HG02763 (cell line): ENCODE measurements around the gene FHOD3.
"Not testable (repeated sequence)": the region's sequence is repeated elsewhere in the genome, so short reads cannot be mapped to it uniquely, and the experiment has no call there.

Source experiments
- ATAC-seq: cut with Tn5 transposase; IDR thresholded peaks from one replicate; pipeline ENCODE4 v1.9.1; 2021; ENCODE audit warnings: mild to moderate bottlenecking, moderate library complexity; ENCODE audit not compliant: unreplicated experiment

The FHOD3 gene

GRCh38 chr18:36535202-36535935 is 237.9 kb downstream of the FHOD3 start:
- no peak for ATAC-seq

- ATAC-seq: no peak
Measured at GRCh38 chr18:36536426-36536825, 238.9 kb downstream of the FHOD3 start.

GRCh38 chr18:36537289-36537688 is 239.8 kb downstream of the FHOD3 start:
- no peak for ATAC-seq

- ATAC-seq: no peak
Measured at GRCh38 chr18:36539674-36540231, 242.2 kb downstream of the FHOD3 start.

DNA sequence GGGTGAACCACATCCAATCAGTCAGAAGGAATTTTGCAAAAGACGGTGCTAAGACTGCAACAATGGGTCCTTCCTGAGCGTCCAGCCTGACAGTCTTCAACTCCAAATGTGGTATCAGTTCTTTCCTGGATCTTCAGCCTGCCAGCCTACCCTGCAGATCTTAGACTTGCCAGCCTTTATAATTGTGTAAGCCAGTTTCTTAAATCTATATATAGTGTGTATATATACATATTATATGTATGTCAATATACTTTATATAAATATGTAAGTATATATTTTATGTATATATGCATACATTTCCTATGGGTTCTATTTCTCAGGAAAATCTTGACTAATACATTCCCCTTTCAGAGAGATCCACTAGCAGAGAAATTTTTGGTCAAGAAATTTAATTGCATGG is 245.5 kb downstream of the FHOD3 start:
- no peak for ATAC-seq

GRCh38 chr18:36543991-36544725 is 246.6 kb downstream of the FHOD3 start:
- ATAC-seq: no peak

- ATAC-seq: no peak
Measured at GRCh38 chr18:36545821-36546427, 248.4 kb downstream of the FHOD3 start.

DNA sequence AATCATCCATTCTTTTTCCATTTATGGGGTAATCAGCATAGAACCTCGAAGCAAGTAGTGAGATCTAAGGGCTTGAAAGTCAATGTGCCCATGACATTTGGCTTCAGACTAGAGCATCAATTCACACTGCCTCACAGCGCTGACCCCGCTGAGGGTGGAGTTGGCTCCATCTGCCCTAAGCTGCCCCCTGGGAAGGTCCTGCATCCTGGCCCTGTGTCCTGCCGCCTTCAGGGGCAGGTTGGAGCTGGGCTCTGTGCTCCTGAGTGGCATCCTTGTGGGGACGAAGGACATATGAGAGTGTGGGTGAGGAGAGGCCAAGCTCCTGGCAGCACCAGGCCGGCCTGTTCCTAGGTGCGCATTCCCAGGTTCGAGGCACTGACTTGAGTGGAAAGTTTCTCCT is 249.4 kb downstream of the FHOD3 start:
- ATAC-seq: no peak

DNA sequence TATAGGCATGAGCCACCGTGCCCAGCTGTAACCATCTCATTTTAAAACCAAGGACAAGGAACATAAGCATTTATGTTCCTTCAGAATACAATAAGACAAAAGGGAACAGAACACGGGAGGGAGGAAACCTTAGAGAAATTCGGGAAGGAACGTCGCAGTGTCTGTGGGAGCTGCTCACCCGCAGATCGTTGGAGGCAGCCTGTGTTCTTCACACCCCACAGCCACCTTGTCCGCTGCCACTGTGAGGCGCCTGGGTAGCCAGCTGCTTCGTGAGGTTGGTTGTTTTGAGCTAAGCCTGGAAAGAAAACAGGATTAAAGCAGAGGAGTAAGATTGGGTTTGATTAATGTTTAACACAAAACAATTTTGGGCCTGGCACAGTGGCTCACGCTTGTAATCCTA is 250.0 kb downstream of the FHOD3 start:
- no peak for ATAC-seq

DNA sequence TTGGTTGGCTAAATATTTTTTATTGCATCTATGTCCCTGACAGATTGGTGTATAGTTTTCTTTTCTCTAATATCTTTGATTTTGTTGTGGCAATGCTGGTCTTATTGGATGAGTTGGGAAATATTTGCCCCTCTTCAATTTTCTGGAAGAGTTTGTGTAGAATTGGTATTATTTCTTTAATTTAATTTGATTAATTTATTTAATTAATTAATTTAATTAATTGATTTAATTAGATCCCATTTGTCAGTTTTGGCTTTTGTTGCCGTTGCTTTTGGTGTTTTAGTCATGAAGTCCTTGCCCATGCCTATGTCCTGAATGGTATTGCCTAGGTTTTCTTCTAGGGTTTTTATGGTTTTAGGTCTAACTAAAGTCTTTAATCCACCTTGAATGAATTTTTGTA is 253.8 kb downstream of the FHOD3 start:
- not testable (repeated sequence) for ATAC-seq

GRCh38 chr18:36558234-36558633 is 260.7 kb downstream of the FHOD3 start:
- no peak for ATAC-seq

GRCh38 chr18:36559149-36559857 is 261.8 kb downstream of the FHOD3 start:
- ATAC-seq: no peak

- no peak for ATAC-seq
Measured at GRCh38 chr18:36560187-36560586, 262.7 kb downstream of the FHOD3 start.

DNA sequence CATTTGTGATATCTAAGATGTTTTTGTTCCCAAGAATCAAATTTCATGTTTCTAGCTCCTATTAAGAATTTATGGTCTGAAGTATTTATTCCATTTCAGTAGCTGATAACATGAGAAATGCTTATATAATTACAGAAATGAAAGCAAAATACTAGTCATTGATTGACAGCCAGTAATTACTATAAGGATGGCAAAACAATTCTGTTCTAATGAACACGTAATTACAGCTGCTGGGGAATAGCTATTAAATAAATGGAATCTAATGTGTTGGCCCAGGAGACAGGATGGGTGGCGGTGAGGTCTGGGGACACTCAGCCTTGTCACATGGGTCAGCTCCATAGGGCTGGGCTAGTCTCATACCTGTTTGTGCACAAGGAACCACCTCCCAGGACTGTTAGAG is 263.5 kb downstream of the FHOD3 start:
- no peak for ATAC-seq

DNA sequence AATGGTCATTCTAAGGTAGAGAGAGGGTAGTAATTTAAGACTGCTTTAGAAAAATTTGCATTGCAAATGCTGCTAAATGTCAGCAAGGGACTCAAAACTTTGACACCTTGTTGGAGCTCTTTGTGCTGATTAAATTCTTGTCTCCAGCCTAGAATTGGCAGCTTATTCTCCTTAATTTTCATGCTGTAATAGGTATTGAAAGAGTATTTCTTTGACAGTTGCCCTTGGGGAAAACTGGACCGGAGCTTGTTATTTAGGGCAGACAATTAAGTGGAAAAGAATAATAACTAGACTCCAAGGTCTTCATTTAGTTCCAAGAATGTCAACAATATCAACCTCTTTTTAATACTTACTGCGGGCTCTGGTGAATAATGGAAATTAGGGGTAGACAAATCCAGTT is 267.3 kb downstream of the FHOD3 start:
- no peak for ATAC-seq

GRCh38 chr18:36567800-36568199 is 270.3 kb downstream of the FHOD3 start:
- no peak for ATAC-seq

DNA sequence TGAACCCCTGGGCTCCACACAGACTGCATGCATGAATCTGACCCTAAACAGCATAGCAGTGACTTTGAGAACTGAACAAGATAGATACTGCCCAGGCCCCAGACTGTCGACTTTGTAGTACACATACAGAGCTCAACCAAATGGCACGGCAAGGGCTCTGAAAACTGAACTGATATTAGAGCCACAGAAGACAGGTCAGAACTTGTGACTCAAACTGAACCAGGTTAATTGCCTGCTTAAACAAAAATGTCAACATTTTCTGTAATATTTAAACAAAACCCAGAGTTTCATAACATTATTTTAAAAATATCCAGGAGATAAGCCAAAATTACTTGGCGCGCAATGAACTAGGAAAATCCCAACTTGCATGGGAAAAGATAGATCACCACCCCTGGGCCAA is 271.0 kb downstream of the FHOD3 start:
- ATAC-seq: no peak

GRCh38 chr18:36572135-36572856 is 274.8 kb downstream of the FHOD3 start:
- ATAC-seq: no peak

- ATAC-seq: no peak
Measured at GRCh38 chr18:36576339-36576738, 278.8 kb downstream of the FHOD3 start.

DNA sequence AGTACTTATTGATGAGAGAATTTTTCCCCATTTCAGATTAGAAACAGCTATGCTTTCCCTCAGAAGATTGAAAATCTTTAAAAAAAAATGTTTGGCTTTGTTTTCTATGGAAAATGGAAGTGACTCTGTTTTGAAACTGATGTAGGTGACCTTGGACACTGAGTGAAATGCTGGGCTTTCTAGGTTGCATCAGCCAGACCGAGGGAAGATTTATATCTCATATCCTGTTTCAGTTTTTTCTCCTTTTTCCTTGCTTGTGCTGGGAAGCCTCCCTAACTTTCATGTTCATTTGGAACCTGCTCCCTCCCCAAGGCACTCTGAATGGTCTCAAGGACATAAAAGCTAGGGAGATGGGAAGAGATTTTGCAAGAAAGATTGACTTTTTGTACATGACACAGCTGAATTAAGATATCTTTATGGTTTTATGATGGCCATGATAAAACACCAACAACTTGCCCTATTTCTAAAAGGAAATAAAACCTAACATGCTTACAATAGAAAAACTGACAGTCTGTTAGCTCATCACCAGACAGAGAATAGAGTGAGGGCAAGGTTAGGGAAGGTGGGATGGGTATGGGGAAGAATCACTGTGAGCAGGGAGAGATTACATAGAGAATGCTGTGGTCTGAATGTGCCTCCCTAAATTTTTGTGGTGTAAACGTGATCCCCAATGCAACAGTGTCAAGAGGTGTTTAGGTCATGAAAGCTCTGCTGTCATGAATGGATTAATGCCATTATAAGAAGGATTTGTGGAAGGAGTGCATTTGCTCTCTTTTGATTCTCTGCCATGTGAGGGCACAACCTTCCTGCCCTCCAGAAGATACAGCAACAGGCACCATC is 281.6 kb downstream of the FHOD3 start:
- ATAC-seq: no peak
